Natural killer cell (primary cell): ENCODE results near the gene RAX2. TPM values are rescaled to one million over a fixed set of nuclear protein-coding genes. Genes with fewer than 3 reads are reported as not detected.

ENCODE experiments used
- ATAC-seq, 3 donors: fragments of 150-1000 bp in 2 of 3; fragments of 200-7000 bp in 1 of 3; cut with Tn5 transposase; 1 replicate in 1 of 3; 2 replicates in 2 of 3; pipeline ENCODE4 v1.10.0; 2021; ENCODE audit warnings: mild to moderate bottlenecking in 2 of 3, moderate library complexity in 2 of 3
- DNase-seq, 2 donors: peaks; one replicate each; pipeline versions ENCODE4 v3.0.0 to v3.0.0-alpha.2; 2013 to 2021; ENCODE audit warnings: mixed read lengths in 1 of 2
- H3K27ac ChIP-seq: one replicate; pipeline ENCODE4 v1.5.1; 2013; ENCODE audit warnings: mild to moderate bottlenecking, low read length
- H3K27me3 ChIP-seq: one replicate; pipeline ENCODE4 v1.6.1; 2013; ENCODE audit warnings: low read length; ENCODE audit not compliant: control insufficient read depth, insufficient read depth
- H3K36me3 ChIP-seq: one replicate; pipeline ENCODE4 v1.6.1; 2013; ENCODE audit warnings: low read length; ENCODE audit not compliant: control insufficient read depth, insufficient read depth
- H3K4me1 ChIP-seq: one replicate; pipeline ENCODE4 v1.6.1; 2013; ENCODE audit warnings: low read length; ENCODE audit not compliant: control insufficient read depth, insufficient read depth
- H3K4me3 ChIP-seq: one replicate; pipeline ENCODE4 v1.5.1; 2013; ENCODE audit warnings: low read length
- H3K9me3 ChIP-seq: one replicate; pipeline ENCODE4 v1.6.1; 2013; ENCODE audit warnings: low read length; ENCODE audit not compliant: control insufficient read depth, insufficient read depth
- H3K27ac Mint-ChIP-seq, 2 donors: one replicate each; pipeline ENCODE4 v1.8.0; 2022; ENCODE audit warnings: mild to moderate bottlenecking in 2 of 2, mixed read lengths in 2 of 2, moderate library complexity in 1 of 2
- H3K27me3 Mint-ChIP-seq, 2 donors: one replicate each; pipeline ENCODE4 v1.8.0; 2022; ENCODE audit warnings: low read depth in 2 of 2, mixed read lengths in 2 of 2
- H3K36me3 Mint-ChIP-seq: one replicate; pipeline ENCODE4 v1.8.0; 2022; ENCODE audit warnings: mixed read lengths
- H3K4me1 Mint-ChIP-seq, 2 donors: one replicate each; pipeline ENCODE4 v1.8.0; 2022; ENCODE audit warnings: mixed read lengths in 2 of 2
- H3K4me3 Mint-ChIP-seq: one replicate; pipeline ENCODE4 v1.8.0; 2022; ENCODE audit warnings: mild to moderate bottlenecking, moderate library complexity, mixed read lengths
- H3K9me3 Mint-ChIP-seq, 2 donors: one replicate each; pipeline ENCODE4 v1.8.0; 2022; ENCODE audit warnings: mixed read lengths in 2 of 2
- WGBS: methylation state at CpG from one replicate; pipeline ENCODE4 v1.1.7; 2013; ENCODE audit warnings: missing lambda C conversion rate; ENCODE audit not compliant: insufficient coverage; 5-methylcytosine and 5-hydroxymethylcytosine counted together
- intact Hi-C: fragments of 100-400 bp; cut with micrococcal nuclease; formaldehyde crosslinking; loops from one replicate; pipeline ENCODE4 v1.14.2; 2022
- total RNA-seq, 4 donors: library from RNA; stranded (reverse); fragments of 120-200 nt in 1 of 4; gene quantifications; one replicate each; pipeline versions ENCODE4 v1.2.3 to v1.2.4, GENCODE V29; 2013 to 2022
- TF ChIP-seq, protein P1 (sequence below): fragments of 200-600 bp; IDR thresholded peaks from one replicate; pipeline ENCODE4 v1.8.0; 2022; ENCODE audit warnings: antibody characterized with exemption

Gene RAX2
- total RNA-seq, 3 donors from 2014 or later (not counting 1 experiment from before 2014, with no cell fraction given), result not detected

DNA sequence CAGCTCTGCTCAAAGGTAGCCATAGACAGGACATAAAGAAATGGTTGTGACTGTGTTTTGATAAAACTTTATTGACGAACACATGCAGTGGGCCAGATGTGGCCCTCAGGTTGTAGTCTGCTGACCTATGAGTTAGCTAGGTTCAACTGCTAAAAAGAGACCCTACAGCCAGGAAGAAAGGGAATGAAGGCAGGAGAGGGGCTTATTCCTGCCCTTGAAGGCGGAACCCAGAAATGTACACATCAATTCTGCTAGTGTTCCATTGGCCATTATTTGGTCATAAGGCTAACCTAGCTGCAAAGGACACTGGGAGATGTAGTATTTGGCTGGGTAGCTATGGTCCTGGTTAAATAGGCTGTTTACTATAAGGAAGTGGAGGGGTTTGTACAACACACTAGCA lies 28.5 kb downstream of the RAX2 start:
- Histone ChIP-seq H3K36me3 (no peaks in the 10 kb centered on the region), H3K9me3 (no peaks in the 10 kb centered on the region), H3K27me3 (no peaks in the 10 kb centered on the region), H3K4me3 (no peak overlapping the region), H3K27ac (no peak overlapping the region), H3K4me1 (no peaks in the 10 kb centered on the region)
- Mint-ChIP-seq H3K4me1 (no peaks in the 10 kb centered on the region), H3K4me3 (no peak overlapping the region), H3K36me3 (no peaks in the 10 kb centered on the region), H3K9me3 (no peaks in the 10 kb centered on the region), H3K27ac (no peak overlapping the region), H3K27me3 (no peaks in the 10 kb centered on the region)
- ATAC-seq, result no peak
- no peak for DNase-seq
- WGBS, result 98% methylated on average over 2 of the region's 2 CpGs
- intact Hi-C loops, result no loop called here
- TF ChIP-seq, protein P1, sequence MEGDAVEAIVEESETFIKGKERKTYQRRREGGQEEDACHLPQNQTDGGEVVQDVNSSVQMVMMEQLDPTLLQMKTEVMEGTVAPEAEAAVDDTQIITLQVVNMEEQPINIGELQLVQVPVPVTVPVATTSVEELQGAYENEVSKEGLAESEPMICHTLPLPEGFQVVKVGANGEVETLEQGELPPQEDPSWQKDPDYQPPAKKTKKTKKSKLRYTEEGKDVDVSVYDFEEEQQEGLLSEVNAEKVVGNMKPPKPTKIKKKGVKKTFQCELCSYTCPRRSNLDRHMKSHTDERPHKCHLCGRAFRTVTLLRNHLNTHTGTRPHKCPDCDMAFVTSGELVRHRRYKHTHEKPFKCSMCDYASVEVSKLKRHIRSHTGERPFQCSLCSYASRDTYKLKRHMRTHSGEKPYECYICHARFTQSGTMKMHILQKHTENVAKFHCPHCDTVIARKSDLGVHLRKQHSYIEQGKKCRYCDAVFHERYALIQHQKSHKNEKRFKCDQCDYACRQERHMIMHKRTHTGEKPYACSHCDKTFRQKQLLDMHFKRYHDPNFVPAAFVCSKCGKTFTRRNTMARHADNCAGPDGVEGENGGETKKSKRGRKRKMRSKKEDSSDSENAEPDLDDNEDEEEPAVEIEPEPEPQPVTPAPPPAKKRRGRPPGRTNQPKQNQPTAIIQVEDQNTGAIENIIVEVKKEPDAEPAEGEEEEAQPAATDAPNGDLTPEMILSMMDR, result no peak

DNA sequence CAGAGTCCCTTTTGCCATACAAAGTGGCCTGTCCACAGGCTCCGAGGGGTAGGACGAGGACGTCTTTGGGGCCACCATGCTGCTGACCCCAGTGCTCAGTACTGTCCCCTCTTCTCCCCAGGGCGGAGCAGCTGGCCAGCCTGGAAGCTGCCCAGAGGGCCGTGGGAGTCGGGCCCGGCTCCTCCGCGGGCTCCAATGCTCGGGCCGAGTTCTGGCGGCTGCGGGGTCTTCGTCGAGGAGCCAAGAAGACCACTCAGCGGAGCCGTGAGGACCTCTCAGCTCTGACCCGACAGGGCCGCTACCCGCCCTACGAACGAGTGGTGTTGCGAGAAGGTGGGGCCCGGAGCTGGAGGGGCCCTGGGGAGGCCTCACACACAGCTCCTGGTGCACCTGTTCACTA lies 31.6 kb downstream of the RAX2 start:
- ATAC-seq, result no peak
- TF ChIP-seq, protein P1, result no peak
- Mint-ChIP-seq H3K27me3 (no peaks in the 10 kb centered on the region), H3K36me3 (no peaks in the 10 kb centered on the region), H3K27ac (no peak overlapping the region), H3K4me3 (no peak overlapping the region), H3K4me1 (no peaks in the 10 kb centered on the region), H3K9me3 (no peaks in the 10 kb centered on the region)
- 97% methylated on average over 24 of the region's 24 CpGs for WGBS
- Histone ChIP-seq H3K4me1 (no peaks in the 10 kb centered on the region), H3K4me3 (no peak overlapping the region), H3K27ac (no peak overlapping the region), H3K36me3 (no peaks in the 10 kb centered on the region), H3K9me3 (no peaks in the 10 kb centered on the region), H3K27me3 (no peaks in the 10 kb centered on the region)
- no peak for DNase-seq
- intact Hi-C loops, result no loop called here

DNA sequence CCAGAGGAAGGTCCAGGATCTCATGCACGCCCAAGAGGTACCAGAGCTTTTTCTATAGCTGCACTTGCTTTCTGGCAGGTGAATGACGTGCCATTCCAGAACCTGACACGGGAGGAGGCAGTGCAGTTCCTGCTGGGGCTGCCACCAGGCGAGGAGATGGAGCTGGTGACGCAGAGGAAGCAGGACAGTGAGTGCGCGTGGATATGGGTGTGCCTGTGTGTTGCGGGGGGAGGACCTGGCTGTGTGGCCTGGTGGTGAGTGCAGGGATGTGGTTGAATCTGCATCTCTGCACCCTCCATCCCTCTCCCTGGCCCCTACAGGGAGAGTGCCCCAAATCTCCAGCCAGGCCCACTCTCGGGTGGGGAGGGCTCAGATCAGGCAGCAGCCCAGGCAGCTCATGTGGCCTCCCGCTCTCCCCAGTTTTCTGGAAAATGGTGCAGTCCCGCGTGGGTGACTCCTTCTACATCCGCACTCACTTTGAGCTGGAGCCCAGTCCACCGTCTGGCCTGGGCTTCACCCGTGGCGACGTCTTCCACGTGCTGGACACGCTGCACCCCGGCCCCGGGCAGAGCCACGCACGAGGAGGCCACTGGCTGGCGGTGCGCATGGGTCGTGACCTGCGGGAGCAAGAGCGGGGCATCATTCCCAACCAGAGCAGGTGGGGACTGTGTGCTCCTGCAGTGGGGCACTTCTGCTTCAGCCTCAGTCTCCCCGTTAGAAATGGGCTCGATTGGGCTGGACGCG lies 33.4 kb downstream of the RAX2 start:
- no peaks in the 10 kb centered on the region for H3K9me3 ChIP-seq
- H3K9me3 Mint-ChIP-seq, result no peaks in the 10 kb centered on the region
- H3K4me3 ChIP-seq, result no peak overlapping the region
- intact Hi-C loops, result no loop called here
- WGBS, result 95% methylated on average over 31 of the region's 32 CpGs
- H3K36me3 Mint-ChIP-seq, result no peaks in the 10 kb centered on the region
- H3K27me3 ChIP-seq, result no peaks in the 10 kb centered on the region
- H3K4me1 Mint-ChIP-seq, result no peaks in the 10 kb centered on the region
- DNase-seq (no peak), ATAC-seq (no peak)
- no peak overlapping the region for H3K27ac ChIP-seq
- no peak overlapping the region for H3K27ac Mint-ChIP-seq
- H3K36me3 ChIP-seq, result no peaks in the 10 kb centered on the region
- H3K4me1 ChIP-seq, result no peaks in the 10 kb centered on the region
- no peaks in the 10 kb centered on the region for H3K27me3 Mint-ChIP-seq
- H3K4me3 Mint-ChIP-seq, result no peak overlapping the region
- TF ChIP-seq, protein P1, result no peak
